Left forelimb (tissue), 1 donor: ENCODE measurements around the gene CRYBB3.
"Not testable (repeated sequence)": the region's sequence is repeated elsewhere in the genome, so short reads cannot be mapped to it uniquely, and the experiment has no call there.

Source experiments
- DNase-seq: peaks from one replicate; pipeline ENCODE4 v3.0.0-alpha.2; 2018; ENCODE audit warnings: low spot score

CRYBB3 gene

DNA sequence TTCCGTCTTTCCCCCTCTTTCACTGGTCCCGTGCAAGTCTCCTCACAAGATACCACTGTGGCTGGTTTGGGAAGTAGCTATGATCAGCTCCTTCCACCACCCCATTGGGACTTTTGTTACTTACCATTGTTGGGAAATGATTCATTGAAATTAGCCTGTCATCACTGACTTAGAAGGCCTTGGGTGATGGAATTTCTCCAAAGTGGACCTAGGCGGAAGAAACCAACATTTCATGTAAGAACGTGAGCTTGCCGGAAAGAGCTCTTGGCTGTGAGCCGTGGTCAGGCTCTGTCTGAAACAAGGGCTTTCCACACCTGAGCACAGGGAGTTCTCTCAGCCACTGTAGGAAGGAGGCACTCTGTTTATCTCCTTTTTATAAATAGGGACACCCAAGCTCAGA, 23.5 kb upstream of the CRYBB3 start:
- no peak for DNase-seq

- no peak for DNase-seq
Observed at GRCh38 chr22:25176799-25177198, 22.9 kb upstream of the CRYBB3 start.

GRCh38 chr22:25177226-25177625, 22.4 kb upstream of the CRYBB3 start:
- no peak for DNase-seq

- no peak for DNase-seq
Observed at GRCh38 chr22:25177895-25178294, 21.8 kb upstream of the CRYBB3 start.

DNA sequence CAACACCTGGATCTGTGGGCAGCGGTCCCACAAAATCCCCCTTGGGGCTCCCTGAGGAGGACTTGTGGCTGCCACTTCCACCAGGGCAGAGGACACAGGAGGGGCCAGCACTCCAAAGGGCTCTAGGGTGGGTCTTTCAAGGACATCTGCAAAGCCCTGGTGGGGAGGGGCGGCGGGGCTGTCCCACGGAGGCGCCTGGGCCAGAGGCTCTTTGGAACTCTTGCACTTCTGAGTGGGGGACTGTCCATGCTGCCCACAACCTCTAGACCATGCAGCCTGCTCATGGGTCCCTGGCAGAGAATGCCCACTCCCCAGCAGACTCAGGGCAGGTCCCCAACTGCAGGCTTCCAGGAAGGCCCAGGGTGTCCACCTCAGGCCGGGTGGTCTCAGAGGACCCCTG, 21.3 kb upstream of the CRYBB3 start:
- DNase-seq: not testable (repeated sequence)

DNA sequence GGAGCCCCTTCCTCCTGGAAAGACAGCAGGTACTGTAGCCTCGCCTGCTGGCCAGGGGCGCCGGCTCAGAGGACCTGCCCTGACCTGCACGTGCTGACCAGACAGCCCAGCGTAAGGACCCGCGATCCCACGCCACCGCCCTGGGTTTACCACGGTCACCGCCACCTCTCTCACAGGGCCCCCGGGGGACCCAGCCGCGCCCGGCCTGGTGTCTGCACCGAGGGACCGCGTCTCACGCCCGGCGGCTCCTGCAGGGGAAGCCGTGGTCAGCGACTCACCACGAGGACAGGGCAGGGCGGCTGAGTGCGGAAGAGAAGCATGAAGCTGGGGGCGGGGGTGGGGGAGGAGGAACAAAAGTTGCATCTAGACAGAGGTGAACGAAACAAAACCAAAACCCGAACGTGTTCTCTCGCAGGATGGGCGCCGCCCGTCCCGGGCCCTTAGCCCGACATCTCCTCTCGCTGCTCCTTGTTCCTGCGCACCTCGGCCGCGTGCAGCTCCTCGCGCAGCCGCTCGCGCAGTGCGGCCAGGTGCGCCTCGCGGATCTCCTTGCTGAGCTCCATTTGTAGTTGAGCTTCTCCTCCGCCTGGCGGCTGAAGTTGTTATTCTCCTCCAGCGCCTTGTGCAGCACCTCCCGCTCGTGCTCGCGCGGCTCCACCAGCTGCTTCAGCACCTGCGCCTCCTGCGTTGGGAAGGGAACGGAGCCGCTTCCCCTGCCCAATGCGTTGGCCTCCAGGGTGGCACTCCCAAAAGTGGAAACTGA, 20.6 kb upstream of the CRYBB3 start:
- not testable (repeated sequence) for DNase-seq

DNA sequence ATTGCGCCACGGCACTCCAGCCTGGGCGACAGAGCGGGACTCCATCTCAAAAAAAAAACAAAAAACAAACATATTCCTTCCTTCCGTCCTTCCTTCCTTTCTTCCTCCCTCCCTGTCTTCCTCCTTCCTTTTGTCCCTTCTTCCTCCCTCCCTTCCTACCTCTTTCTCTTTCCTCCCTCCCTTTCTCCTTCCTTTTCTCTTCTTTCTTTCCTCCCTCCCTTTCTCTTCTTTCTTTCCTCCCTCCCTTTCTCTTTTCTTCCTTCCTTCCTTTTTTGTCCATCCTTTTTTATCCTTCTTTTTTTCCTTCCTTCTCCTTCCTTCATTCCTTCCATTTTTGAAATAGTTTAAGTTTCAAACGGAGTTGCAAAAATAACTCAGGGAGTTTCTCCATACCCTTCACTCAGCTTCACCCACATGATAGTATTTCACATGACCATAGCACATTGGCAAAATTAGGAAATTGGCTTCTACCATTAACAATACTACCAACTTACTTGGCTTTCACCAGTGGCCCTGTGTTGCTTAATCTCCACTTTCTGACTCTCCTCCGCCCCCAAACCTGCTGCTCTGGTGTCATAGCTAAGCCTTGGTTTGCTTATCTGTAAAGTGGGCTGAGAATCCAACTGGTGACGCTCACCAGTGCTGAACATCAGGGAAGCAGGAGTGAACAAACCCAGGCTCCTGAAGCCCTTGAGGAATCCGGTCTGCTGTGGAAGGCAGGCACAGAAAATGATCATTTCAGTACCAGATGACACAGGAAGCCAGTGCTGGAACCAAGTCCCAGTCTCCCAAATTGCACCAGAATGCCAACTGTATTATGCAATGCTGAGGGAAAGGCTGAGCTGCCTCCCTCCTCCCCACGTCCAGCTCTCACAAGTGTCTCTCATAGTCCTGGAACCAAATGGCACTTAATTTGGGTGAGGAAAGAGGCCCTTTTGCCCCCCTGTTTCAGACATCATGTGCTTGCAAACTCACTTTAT, 17.2 kb upstream of the CRYBB3 start:
- no peak for DNase-seq

- no peak for DNase-seq
Observed at GRCh38 chr22:25183949-25184619, 15.6 kb upstream of the CRYBB3 start.

DNA sequence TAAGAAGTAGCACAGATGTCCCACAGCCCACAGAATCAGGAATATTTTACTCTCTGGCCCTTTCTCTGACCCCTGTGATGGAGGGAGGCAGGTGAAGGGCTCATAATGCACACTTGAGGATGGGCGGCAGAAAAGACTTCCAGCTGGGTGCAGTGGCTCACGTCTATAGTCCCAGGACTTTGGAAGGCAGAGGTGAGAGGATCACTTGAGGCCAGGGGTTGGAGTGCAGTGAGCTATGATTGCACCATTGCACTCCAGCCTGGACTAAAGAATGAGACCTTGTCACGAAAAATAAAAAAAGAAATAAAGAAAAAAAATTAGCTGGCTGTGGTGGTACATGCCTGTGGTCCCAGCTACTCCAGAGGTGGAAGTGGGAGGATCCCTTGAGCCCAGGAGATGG, 13.5 kb upstream of the CRYBB3 start:
- no peak for DNase-seq

GRCh38 chr22:25187469-25187868, 12.2 kb upstream of the CRYBB3 start:
- no peak for DNase-seq

DNA sequence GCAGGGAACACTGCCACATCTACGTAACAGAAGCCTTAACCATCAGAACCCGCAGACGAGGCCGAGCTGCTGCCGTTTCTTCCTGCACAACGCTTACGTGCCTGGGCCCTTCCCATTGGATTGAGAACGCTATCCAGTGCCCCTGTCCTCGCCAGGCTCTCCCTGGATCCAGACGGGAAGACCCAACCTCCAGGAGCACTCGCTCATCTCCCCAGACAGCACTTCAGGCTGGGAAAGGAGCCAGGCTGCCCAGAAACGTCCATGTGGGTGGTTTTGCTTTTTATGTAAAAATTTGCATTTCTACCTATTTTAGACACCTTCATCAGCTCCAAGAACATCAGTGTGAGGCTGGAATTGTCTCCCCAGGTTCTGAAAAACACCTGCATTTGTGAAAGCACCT, 7.3 kb upstream of the CRYBB3 start:
- no peak for DNase-seq

GRCh38 chr22:25193130-25193529, 6.5 kb upstream of the CRYBB3 start:
- DNase-seq: no peak

GRCh38 chr22:25193548-25193947, 6.1 kb upstream of the CRYBB3 start:
- DNase-seq: no peak

- DNase-seq: no peak
Observed at GRCh38 chr22:25196326-25196725, 3.3 kb upstream of the CRYBB3 start.

- DNase-seq: no peak
Observed at GRCh38 chr22:25197340-25197739, 2.3 kb upstream of the CRYBB3 start.

DNA sequence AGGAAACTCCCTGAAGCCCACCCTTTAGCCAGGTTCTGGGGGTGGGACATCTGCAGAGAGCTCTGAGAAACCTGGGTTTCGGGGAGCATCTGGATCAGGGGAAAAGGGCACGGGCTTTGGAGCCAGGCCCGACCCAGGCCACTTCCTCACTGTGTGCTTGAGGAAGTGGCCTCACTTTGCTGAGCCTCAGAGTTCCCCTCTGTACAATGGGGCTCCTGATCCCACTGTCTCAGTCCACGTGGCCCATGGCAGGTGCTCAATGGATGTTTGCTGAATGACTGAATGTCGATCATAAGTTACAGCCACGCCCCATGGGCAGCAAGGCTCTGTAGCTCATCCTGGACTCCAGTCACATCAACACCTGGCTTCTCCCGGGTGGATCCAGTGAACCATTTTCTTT, 1.3 kb downstream of the CRYBB3 start:
- DNase-seq: no peak

DNA sequence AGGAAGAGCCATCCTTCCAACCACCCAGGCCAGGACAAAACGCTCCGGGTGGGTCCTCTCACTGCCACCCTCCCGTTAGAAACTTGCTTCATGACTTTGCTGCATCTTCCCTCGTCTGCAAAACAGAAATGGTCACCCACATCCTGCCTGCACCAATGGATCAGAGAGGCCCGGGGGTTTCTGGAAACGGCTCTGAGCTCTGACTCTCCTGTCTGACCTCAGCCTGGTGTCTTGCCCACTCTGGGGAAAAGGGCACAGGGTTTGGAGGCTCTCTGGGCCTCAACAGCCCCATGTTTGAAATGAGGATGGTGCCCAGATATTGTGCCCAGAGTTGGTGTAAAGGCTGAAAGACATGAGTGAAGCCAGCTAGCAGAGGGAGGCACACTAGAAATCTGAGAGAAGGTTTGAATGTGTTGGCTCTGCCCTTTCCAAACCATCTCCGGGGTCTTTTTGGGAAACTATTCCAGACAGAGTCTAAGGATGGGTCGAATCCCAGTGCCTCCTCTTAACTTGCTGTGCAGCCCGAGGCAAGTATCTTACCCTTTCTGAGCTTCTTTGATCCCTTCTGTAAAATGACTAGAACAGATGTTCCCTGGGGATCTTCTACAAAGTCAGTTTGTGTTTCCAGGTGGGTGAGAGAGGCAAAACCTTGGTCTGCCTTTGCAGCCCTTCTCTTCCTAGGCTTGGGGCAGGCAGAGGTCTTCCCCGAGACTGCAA, 2.1 kb downstream of the CRYBB3 start:
- DNase-seq: no peak

GRCh38 chr22:25202290-25202921, 2.7 kb downstream of the CRYBB3 start:
- DNase-seq: no peak

GRCh38 chr22:25203082-25203481, 3.4 kb downstream of the CRYBB3 start:
- DNase-seq: no peak

GRCh38 chr22:25204547-25204946, 4.9 kb downstream of the CRYBB3 start:
- not testable (repeated sequence) for DNase-seq

GRCh38 chr22:25205847-25206246, 6.2 kb downstream of the CRYBB3 start:
- DNase-seq: no peak
